B cell (primary cell): ENCODE results near the gene LMNB1. TPM values are rescaled to one million over a fixed set of nuclear protein-coding genes. Genes with fewer than 3 reads are reported as not detected.
"Not testable (repeated sequence)": the region's sequence is repeated elsewhere in the genome, so short reads cannot be mapped to it uniquely, and the experiment has no call there.

Source experiments
- ATAC-seq: fragments of 200-7000 bp; cut with Tn5 transposase; one replicate; pipeline ENCODE4 v1.10.0; 2021; ENCODE audit warnings: low read depth, mild to moderate bottlenecking, moderate number of reproducible peaks, moderate library complexity
- CTCF ChIA-PET: fragments of 350-600 bp; sonication (Branson Sonifier 250); formaldehyde crosslinking; loops from one replicate; lab custom pipeline; 2021; ENCODE audit warnings: antibody characterized with exemption, inconsistent platforms; lab: Charles Lee
- POLR2A ChIA-PET: fragments of 350-600 bp; sonication (Branson Sonifier 250); formaldehyde crosslinking; loops from one replicate; lab custom pipeline; 2021; ENCODE audit warnings: antibody characterized with exemption; lab: Charles Lee
- DNase-seq: peaks from one replicate; pipeline ENCODE4 v3.0.0; 2013
- H2AFZ ChIP-seq: 2 replicates; pipeline ENCODE4 v1.6.1; 2012; ENCODE audit warnings: mild to moderate bottlenecking, low read depth, low read length; ENCODE audit not compliant: insufficient read depth, poor library complexity, severe bottlenecking
- H3K27ac ChIP-seq, 2 donors: 1 replicate in 1 of 2; 2 replicates in 1 of 2; pipeline ENCODE4 v1.5.1; 2012 to 2013; ENCODE audit warnings: low read length in 2 of 2, mild to moderate bottlenecking in 2 of 2, moderate library complexity in 1 of 2
- H3K27me3 ChIP-seq, 4 experiments: fragments of 200-600 bp in 1 of 4; sonication (generic) in 1 of 4; replicated peaks in 1 of 4; 1 replicate in 2 of 4; 2 replicates in 2 of 4; pipeline versions ENCODE4 v1.6.1 to v1.7.0; 2013 to 2016; ENCODE audit warnings: low read length in 3 of 4, mild to moderate bottlenecking in 2 of 4, mixed read lengths in 1 of 4, moderate library complexity in 1 of 4; ENCODE audit not compliant: insufficient read depth in 4 of 4, control insufficient read depth in 3 of 4; ENCODE audit errors: control extremely low read depth in 1 of 4
- H3K36me3 ChIP-seq, 2 experiments: replicated peaks in 1 of 2; 1 replicate in 1 of 2; 2 replicates in 1 of 2; pipeline versions ENCODE4 v1.6.1 to v1.7.1; 2013; ENCODE audit warnings: low read length in 1 of 2; ENCODE audit not compliant: insufficient read depth in 2 of 2, control insufficient read depth in 1 of 2; ENCODE audit errors: control extremely low read depth in 1 of 2, extremely low read depth in 1 of 2
- H3K4me1 ChIP-seq, 2 donors: fragments of 200-600 bp in 1 of 2; sonication (generic) in 1 of 2; 1 replicate in 1 of 2; 2 replicates in 1 of 2; pipeline versions ENCODE4 v1.5.1 to v1.6.1; 2013 to 2017; ENCODE audit warnings: low read length in 2 of 2; ENCODE audit not compliant: control insufficient read depth in 2 of 2, insufficient read depth in 2 of 2
- H3K4me2 ChIP-seq: replicated peaks from 2 replicates; pipeline ENCODE3; 2012; ENCODE audit warnings: mild to moderate bottlenecking, low read depth, low read length; ENCODE audit not compliant: poor library complexity, severe bottlenecking
- H3K4me3 ChIP-seq, 5 experiments: fragments of 200-600 bp in 1 of 5; sonication (generic) in 1 of 5; 1 replicate in 3 of 5; 2 replicates in 2 of 5; pipeline versions ENCODE4 v1.5.1 to v1.7.0; 2011 to 2016; ENCODE audit warnings: low read length in 4 of 5, mild to moderate bottlenecking in 4 of 5, low read depth in 2 of 5, control low read depth in 1 of 5, moderate library complexity in 1 of 5; ENCODE audit not compliant: insufficient read depth in 1 of 5; ENCODE audit errors: control extremely low read depth in 1 of 5, extremely low read depth in 1 of 5
- H3K79me2 ChIP-seq: fragments of 200-600 bp; sonication (generic); one replicate; pipeline ENCODE4 v1.6.0; 2016; ENCODE audit warnings: low read length; ENCODE audit not compliant: control insufficient read depth, insufficient read depth
- H3K9ac ChIP-seq: fragments of 200-600 bp; sonication (generic); 2 replicates; pipeline ENCODE4 v1.6.1; 2017; ENCODE audit warnings: mild to moderate bottlenecking, low read length, moderate library complexity
- H3K9me3 ChIP-seq, 3 donors: one replicate each; pipeline versions ENCODE4 v1.6.1 to v1.7.1; 2013; ENCODE audit warnings: low read length in 2 of 3; ENCODE audit not compliant: control insufficient read depth in 2 of 3, insufficient read depth in 1 of 3; ENCODE audit errors: control extremely low read depth in 1 of 3
- H4K20me1 ChIP-seq: 2 replicates; pipeline ENCODE4 v1.6.0; 2012; ENCODE audit warnings: mild to moderate bottlenecking, low read length; ENCODE audit not compliant: insufficient read depth, control insufficient read depth, poor library complexity, severe bottlenecking
- H3K27ac Mint-ChIP-seq: one replicate; pipeline ENCODE4 v1.8.0; 2021; ENCODE audit warnings: mixed read lengths
- H3K27me3 Mint-ChIP-seq: one replicate; pipeline ENCODE4 v1.8.0; 2021; ENCODE audit warnings: mixed read lengths
- H3K4me1 Mint-ChIP-seq: one replicate; pipeline ENCODE4 v1.8.0; 2021; ENCODE audit warnings: mixed read lengths
- H3K4me3 Mint-ChIP-seq: one replicate; pipeline ENCODE4 v1.8.0; 2021; ENCODE audit warnings: mixed read lengths
- H3K9me3 Mint-ChIP-seq: one replicate; pipeline ENCODE4 v1.8.0; 2022; ENCODE audit warnings: mixed read lengths; ENCODE audit not compliant: insufficient read depth
- EZH2 ChIP-seq: IDR thresholded peaks from 2 replicates; pipeline ENCODE4 v1.6.1; 2012; ENCODE audit warnings: borderline replicate concordance, low read depth, mild to moderate bottlenecking, moderate library complexity, low read length; ENCODE audit not compliant: insufficient read depth, poor library complexity, severe bottlenecking
- WGBS: methylation state at CpG from one replicate; pipeline ENCODE4 v1.1.5; 2013; ENCODE audit warnings: missing lambda C conversion rate; ENCODE audit not compliant: insufficient coverage; 5-methylcytosine and 5-hydroxymethylcytosine counted together
- intact Hi-C: fragments of 100-400 bp; cut with micrococcal nuclease; formaldehyde crosslinking; loops from one replicate; pipeline ENCODE4 v1.10.0; 2022
- polyA plus RNA-seq: library from polyadenylated mRNA; depleted of rRNA; stranded (reverse); fragments of >200 nt; gene quantifications from 2 replicates; pipeline ENCODE4 v1.2.3, GENCODE V29; 2012
- total RNA-seq, 2 donors: library from RNA; stranded (reverse); fragments of 120-200 nt in 1 of 2; gene quantifications; 1 replicate in 1 of 2; 2 replicates in 1 of 2; pipeline versions ENCODE4 v1.2.3 to v1.2.4, GENCODE V29; 2013 to 2022
- TF ChIP-seq, protein P1 (sequence below): fragments of 200-600 bp; IDR thresholded peaks from one replicate; pipeline ENCODE4 v1.8.0; 2022; ENCODE audit warnings: antibody characterized with exemption, mild to moderate bottlenecking

LMNB1 gene
- total and polyA plus RNA-seq, 2 donors (not counting 1 experiment from before 2014, with no cell fraction given), result 10.5 to 25.1 TPM

DNA sequence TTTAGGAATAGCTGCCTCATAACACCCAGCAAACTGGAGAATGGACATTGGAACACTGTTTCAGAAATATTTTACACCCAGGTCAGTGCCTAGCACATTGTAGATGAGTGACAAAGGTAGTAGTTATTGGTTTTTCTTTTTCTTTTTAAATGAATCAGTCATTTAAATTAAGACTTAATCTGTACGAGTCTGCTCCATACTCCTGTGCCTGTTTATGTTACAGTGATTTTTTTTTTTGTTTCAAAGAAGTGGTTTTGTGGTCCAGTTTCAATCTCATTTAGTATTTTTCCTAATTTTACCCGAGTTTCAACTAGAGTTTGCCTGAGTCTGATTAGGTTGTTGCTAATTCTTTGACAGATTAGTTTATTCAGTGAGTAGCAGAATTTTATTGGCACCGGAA, 16.2 kb downstream of the LMNB1 start:
- Histone ChIP-seq H3K27me3 (no peaks in the 10 kb centered on the region), H3K4me3 (peak overlapping the region in 2 of 5 experiments; percentile 15 to 20), H3K9ac (no peak overlapping the region), H4K20me1 (no peaks in the 10 kb centered on the region), H3K27ac (peak overlapping the region in 1 of 2 donors; percentile 2), H3K79me2 (peaks cover 100% of the 10 kb centered on the region), H3K4me1 (peaks cover 0 to 11% of the 10 kb centered on the region in 2 donors), H3K36me3 (no peaks in the 10 kb centered on the region), H2AFZ (no peak overlapping the region), H3K9me3 (peaks cover 0 to 2% (median 0%) of the 10 kb centered on the region in 3 donors), H3K4me2 (peak overlapping the region; percentile 18)
- CTCF ChIA-PET, result interaction anchor here (0.7 to 1.1 kb wide), 3 partner anchors 19 to 117 kb away, joined by 3 to 4 read pairs (median 3); no protein-coding TSS in a partner anchor
- DNase-seq (no peak), ATAC-seq (no peak)
- TF ChIP-seq, protein P1, sequence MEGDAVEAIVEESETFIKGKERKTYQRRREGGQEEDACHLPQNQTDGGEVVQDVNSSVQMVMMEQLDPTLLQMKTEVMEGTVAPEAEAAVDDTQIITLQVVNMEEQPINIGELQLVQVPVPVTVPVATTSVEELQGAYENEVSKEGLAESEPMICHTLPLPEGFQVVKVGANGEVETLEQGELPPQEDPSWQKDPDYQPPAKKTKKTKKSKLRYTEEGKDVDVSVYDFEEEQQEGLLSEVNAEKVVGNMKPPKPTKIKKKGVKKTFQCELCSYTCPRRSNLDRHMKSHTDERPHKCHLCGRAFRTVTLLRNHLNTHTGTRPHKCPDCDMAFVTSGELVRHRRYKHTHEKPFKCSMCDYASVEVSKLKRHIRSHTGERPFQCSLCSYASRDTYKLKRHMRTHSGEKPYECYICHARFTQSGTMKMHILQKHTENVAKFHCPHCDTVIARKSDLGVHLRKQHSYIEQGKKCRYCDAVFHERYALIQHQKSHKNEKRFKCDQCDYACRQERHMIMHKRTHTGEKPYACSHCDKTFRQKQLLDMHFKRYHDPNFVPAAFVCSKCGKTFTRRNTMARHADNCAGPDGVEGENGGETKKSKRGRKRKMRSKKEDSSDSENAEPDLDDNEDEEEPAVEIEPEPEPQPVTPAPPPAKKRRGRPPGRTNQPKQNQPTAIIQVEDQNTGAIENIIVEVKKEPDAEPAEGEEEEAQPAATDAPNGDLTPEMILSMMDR, result no peak
- TF ChIP-seq EZH2, result no peak
- POLR2A ChIA-PET, result no interaction called here
- peak overlapping the region; percentile 69 for H3K4me3 Mint-ChIP-seq
- intact Hi-C loops, result no loop called here
- peaks cover 28% of the 10 kb centered on the region for H3K4me1 Mint-ChIP-seq
- no peaks in the 10 kb centered on the region for H3K27me3 Mint-ChIP-seq
- WGBS, result no CpG with 5 or more reads among the region's 3 CpGs
- no peaks in the 10 kb centered on the region for H3K9me3 Mint-ChIP-seq
- peak overlapping the region; percentile 53 for H3K27ac Mint-ChIP-seq

DNA sequence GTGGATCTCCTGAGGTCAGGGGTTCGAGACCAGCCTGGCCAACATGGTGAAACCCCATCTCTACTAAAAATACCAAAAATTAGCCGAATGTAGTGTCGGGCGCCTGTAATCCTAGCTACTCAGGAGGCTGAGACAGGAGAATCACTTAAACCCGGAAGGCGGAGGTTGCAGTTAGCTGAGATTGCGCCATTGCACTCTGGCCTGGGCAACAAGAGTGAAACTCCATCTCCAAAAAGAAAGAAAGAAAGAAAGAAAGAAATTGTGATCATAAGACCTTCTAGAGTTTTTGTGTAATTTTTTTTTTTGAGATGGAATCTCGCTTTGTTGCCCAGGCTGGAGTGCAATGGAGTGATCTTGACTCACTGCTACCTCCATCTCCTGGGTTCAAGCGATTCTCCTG, 16.7 kb downstream of the LMNB1 start:
- DNase-seq, POLR2A ChIA-PET, H3K9me3 ChIP-seq, intact Hi-C loops, H3K27me3 ChIP-seq, H3K27ac Mint-ChIP-seq, H3K4me3 ChIP-seq, H4K20me1 ChIP-seq, H3K27me3 Mint-ChIP-seq, H3K4me3 Mint-ChIP-seq, H3K27ac ChIP-seq, H3K9ac ChIP-seq, ATAC-seq, H3K9me3 Mint-ChIP-seq, H3K4me2 ChIP-seq, H3K36me3 ChIP-seq, H2AFZ ChIP-seq: not testable (repeated sequence)
- peaks cover 100% of the 10 kb centered on the region for H3K79me2 ChIP-seq
- peaks cover 0 to 11% of the 10 kb centered on the region in 2 donors for H3K4me1 ChIP-seq
- H3K4me1 Mint-ChIP-seq, result peaks cover 28% of the 10 kb centered on the region
- WGBS, result 90% methylated on average over 2 of the region's 9 CpGs
- CTCF ChIA-PET, result interaction anchor here (0.7 to 6.4 kb wide), 3 partner anchors 14 to 18 kb away, joined by 3 to 25 read pairs (median 4); no protein-coding TSS in a partner anchor
